GM12878 (cell line): ENCODE results near the gene UXT. TPM values are rescaled to one million over a fixed set of nuclear protein-coding genes. Genes with fewer than 3 reads are reported as not detected.

Experiments
- ATAC-seq: fragments of 200-7000 bp; cut with Tn5 transposase; 3 replicates; pipeline ENCODE4 v1.9.1; 2020; ENCODE audit warnings: mild to moderate bottlenecking, moderate library complexity
- BruUV-seq: library from RNA; stranded (reverse); fragments of 400-500 nt; replicated peaks from 2 replicates; lab custom pipeline; 2021; lab: Mats Ljungman, UMichigan
- CTCF ChIA-PET: fragments of 300-600 bp; sonication (Branson Sonifier 250); formaldehyde crosslinking; extraction: SDS; loops from one replicate; lab custom pipeline; 2021; ENCODE audit warnings: inconsistent platforms; lab: Yijun Ruan, JAX
- POLR2A ChIA-PET: fragments of 350-600 bp; formaldehyde crosslinking; extraction: SDS; loops from one replicate; lab custom pipeline; 2021; ENCODE audit warnings: inconsistent platforms; lab: Charles Lee
- RAD21 ChIA-PET: fragments of 300-600 bp; sonication (Branson Sonifier 250); formaldehyde crosslinking; loops from one replicate; lab custom pipeline; 2023; ENCODE audit warnings: antibody characterized with exemption; ENCODE audit not compliant: unreplicated experiment; lab: Charles Lee
- SMC1A ChIA-PET: fragments of 300-600 bp; sonication (Branson Sonifier 250); formaldehyde crosslinking; loops from one replicate; lab custom pipeline; 2023; ENCODE audit not compliant: unreplicated experiment, uncharacterized antibody; lab: Charles Lee
- DNase-seq: peaks from one replicate; pipeline ENCODE4 v3.0.0-alpha.2; 2011; ENCODE audit warnings: low read depth, low spot score
- FAIRE-seq: peaks from 3 replicates; lab custom pipeline; 2011; peaks lifted over from hg19 to GRCh38; lab: Jason Lieb, UNC
- H2AFZ ChIP-seq: 2 replicates; pipeline ENCODE4 v1.6.0; 2011; ENCODE audit warnings: low read depth, low read length, control low read depth; ENCODE audit not compliant: control insufficient read depth
- H3K27ac ChIP-seq: 2 replicates; pipeline ENCODE4 v1.5.1; 2011; ENCODE audit warnings: control low read depth; ENCODE audit not compliant: control insufficient read depth, insufficient read depth
- H3K27me3 ChIP-seq, 2 experiments: replicated peaks in 1 of 2; 2 replicates each; pipeline versions ENCODE4 v1.6.0 to v1.6.1; 2011; ENCODE audit warnings: low read length in 1 of 2; ENCODE audit not compliant: control insufficient read depth in 2 of 2, insufficient read depth in 2 of 2
- H3K36me3 ChIP-seq, 2 experiments: 2 replicates each; pipeline ENCODE4 v1.5.1; 2011; ENCODE audit warnings: low read length in 1 of 2; ENCODE audit not compliant: control insufficient read depth in 2 of 2, insufficient read depth in 2 of 2
- H3K4me1 ChIP-seq: 2 replicates; pipeline ENCODE4 v1.6.1; 2011; ENCODE audit warnings: mild to moderate bottlenecking, low read length, moderate library complexity, mixed read lengths; ENCODE audit not compliant: control insufficient read depth, insufficient read depth
- H3K4me2 ChIP-seq: 2 replicates; pipeline ENCODE4 v1.6.0; 2011; ENCODE audit warnings: control low read depth; ENCODE audit not compliant: control insufficient read depth, insufficient read depth
- H3K4me3 ChIP-seq: fragments of 200-600 bp; sonication (generic); 2 replicates; pipeline ENCODE4 v1.5.1; 2016
- H3K79me2 ChIP-seq: 2 replicates; pipeline ENCODE4 v1.6.0; 2011; ENCODE audit warnings: low read length; ENCODE audit not compliant: control insufficient read depth, insufficient read depth
- H3K9ac ChIP-seq: 2 replicates; pipeline ENCODE4 v1.8.0; 2011; ENCODE audit warnings: low read length, control low read depth, mixed read lengths; ENCODE audit not compliant: control insufficient read depth, insufficient read depth
- H3K9me3 ChIP-seq: replicated peaks from 3 replicates; pipeline ENCODE4 v1.5.1; 2011; ENCODE audit warnings: mild to moderate bottlenecking, low read length; ENCODE audit not compliant: control insufficient read depth, insufficient read depth
- H4K20me1 ChIP-seq: 2 replicates; pipeline ENCODE4 v1.6.0; 2011; ENCODE audit not compliant: control insufficient read depth, insufficient read depth
- HDAC2 ChIP-seq: fragments of 200-600 bp; sonication (generic); IDR thresholded peaks from 2 replicates; pipeline ENCODE4 v1.6.1; 2017
- IKZF2 ChIP-seq, 2 experiments: fragments of 450-650 bp; IDR thresholded peaks; 2 replicates each; pipeline ENCODE4 v1.6.1; 2017; ENCODE audit warnings: mild to moderate bottlenecking in 2 of 2, moderate library complexity in 2 of 2
- LARP7 ChIP-seq: fragments of 450-650 bp; IDR thresholded peaks from 2 replicates; pipeline ENCODE4 v1.6.1; 2017; ENCODE audit warnings: mild to moderate bottlenecking
- MEF2A ChIP-seq: IDR thresholded peaks from 2 replicates; pipeline ENCODE4 v1.6.1; 2011; ENCODE audit warnings: low read depth, mild to moderate bottlenecking, low read length, moderate library complexity; ENCODE audit not compliant: insufficient read depth
- MEF2B ChIP-seq: fragments of 450-650 bp; IDR thresholded peaks from 2 replicates; pipeline ENCODE4 v1.6.1; 2018; ENCODE audit warnings: mild to moderate bottlenecking, moderate library complexity; ENCODE audit not compliant: partially characterized antibody, poor library complexity, severe bottlenecking
- SREBF1 ChIP-seq: IDR thresholded peaks from 2 replicates; pipeline ENCODE4 v1.6.1; 2012; ENCODE audit warnings: mild to moderate bottlenecking, low read length
- ZNF207 ChIP-seq: fragments of 450-650 bp; IDR thresholded peaks from 2 replicates; pipeline ENCODE4 v1.6.1; 2014; ENCODE audit warnings: antibody characterized with exemption, mild to moderate bottlenecking, borderline replicate concordance
- WGBS: methylation state at CpG from one replicate; pipeline ENCODE4 v1.1.6; 2016; ENCODE audit warnings: low lambda C conversion rate; ENCODE audit not compliant: insufficient replicate concordance, insufficient coverage; ENCODE audit errors: missing lambda C conversion rate; 5-methylcytosine and 5-hydroxymethylcytosine counted together
- in situ Hi-C: fragments of 300-500 bp; cut with MboI; formaldehyde crosslinking; loops from 9 replicates; pipeline ENCODE4 v1.14.3; 2018; ENCODE audit warnings: mixed read lengths
- intact Hi-C: fragments of 100-400 bp; cut with micrococcal nuclease; formaldehyde crosslinking; loops from one replicate; pipeline ENCODE4 v1.14.2; 2022; ENCODE audit not compliant: unreplicated experiment
- polyA plus RNA-seq, 11 experiments: library from polyadenylated mRNA; depleted of rRNA in 4 of 11; unstranded in 6 of 11; stranded (reverse) in 5 of 11; fragments of >200 nt; fragmentation: Nextera tagmentation in 4 of 11; fragmentation: Illumina TruSeq in 1 of 11; extraction: Ambion mirVana in 4 of 11; extraction: Trizol in 1 of 11; gene quantifications; 1 replicate in 1 of 11; 2 replicates in 10 of 11; pipeline versions ENCODE4 v1.2.1 to v1.2.3, GENCODE V29; 2011 to 2016; ENCODE audit warnings: inconsistent platforms in 2 of 11, missing spikeins in 2 of 11, low read depth in 1 of 11
- total RNA-seq, 4 experiments: library from RNA; depleted of rRNA in 3 of 4; stranded (reverse); fragments of >200 nt in 3 of 4; fragmentation: Illumina TruSeq in 1 of 4; extraction: Trizol in 1 of 4; gene quantifications; 2 replicates each; pipeline versions ENCODE4 v1.2.1 to v1.2.3, GENCODE V29; 2013 to 2021
- TF ChIP-seq, protein P1 (sequence below): fragments of 450-650 bp; IDR thresholded peaks from 2 replicates; pipeline ENCODE4 v1.6.1; 2016; ENCODE audit warnings: mild to moderate bottlenecking
- TF ChIP-seq, protein P2 (sequence below): IDR thresholded peaks from 2 replicates; pipeline ENCODE4 v1.6.1; 2012; ENCODE audit warnings: low read depth, low read length, improper control_type of control experiment

UXT gene
- total and polyA plus RNA-seq, 10 of the 15 experiments (the other 5 are each of a cell fraction or from before 2014, with no cell fraction given) = 105 to 245 (median 206) TPM

DNA sequence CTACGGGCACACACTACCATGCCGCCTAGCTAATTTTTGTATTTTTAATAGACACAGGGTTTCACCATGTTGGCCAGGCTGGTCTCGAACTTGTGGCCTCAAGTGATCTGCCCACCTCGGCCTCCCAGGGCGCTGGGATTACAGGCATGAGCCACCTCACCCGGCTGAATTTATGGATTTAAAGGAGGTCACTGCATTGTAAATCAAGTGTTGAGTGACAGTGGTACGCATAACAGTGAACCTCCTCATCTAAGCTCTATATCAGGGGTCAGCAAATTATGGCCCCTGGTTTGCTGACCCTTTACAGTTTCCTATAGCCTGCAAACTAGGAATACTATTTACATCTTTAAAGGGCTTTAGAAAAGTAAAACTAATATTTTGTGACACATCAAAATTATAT is 2.6 kb upstream of the UXT start:
- ChIA-PET SMC1A (no interaction called here), RAD21 (no interaction called here), CTCF (no interaction called here), POLR2A (no interaction called here)
- DNase-seq (no peak), ATAC-seq (no peak), FAIRE-seq (no peak)
- Histone ChIP-seq H3K36me3 (peaks cover 2 to 4% of the 10 kb centered on the region in 2 experiments; a peak in 3 of 4 replicates), H3K27me3 (no peaks in the 10 kb centered on the region), H3K27ac (no peak overlapping the region), H3K9me3 (no peaks in the 10 kb centered on the region), H3K9ac (no peak overlapping the region), H3K79me2 (peaks cover 11% of the 10 kb centered on the region), H4K20me1 (no peaks in the 10 kb centered on the region), H3K4me1 (no peaks in the 10 kb centered on the region), H3K4me3 (no peak overlapping the region), H2AFZ (no peak overlapping the region), H3K4me2 (no peak overlapping the region)
- no TSS peak for BruUV-seq
- WGBS = 78% methylated on average over 7 of the region's 7 CpGs
- in situ Hi-C loops = no loop called here
- intact Hi-C loops = no loop called here
- no peak for TF ChIP-seq MEF2B
- no peak for TF ChIP-seq HDAC2
- TF ChIP-seq, protein P1, sequence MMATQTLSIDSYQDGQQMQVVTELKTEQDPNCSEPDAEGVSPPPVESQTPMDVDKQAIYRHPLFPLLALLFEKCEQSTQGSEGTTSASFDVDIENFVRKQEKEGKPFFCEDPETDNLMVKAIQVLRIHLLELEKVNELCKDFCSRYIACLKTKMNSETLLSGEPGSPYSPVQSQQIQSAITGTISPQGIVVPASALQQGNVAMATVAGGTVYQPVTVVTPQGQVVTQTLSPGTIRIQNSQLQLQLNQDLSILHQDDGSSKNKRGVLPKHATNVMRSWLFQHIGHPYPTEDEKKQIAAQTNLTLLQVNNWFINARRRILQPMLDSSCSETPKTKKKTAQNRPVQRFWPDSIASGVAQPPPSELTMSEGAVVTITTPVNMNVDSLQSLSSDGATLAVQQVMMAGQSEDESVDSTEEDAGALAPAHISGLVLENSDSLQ = no peak
- no peak for TF ChIP-seq SREBF1
- TF ChIP-seq ZNF207 = no peak
- no peak for TF ChIP-seq IKZF2 (IDR thresholded peaks at IDR 0.05)
- no peak for TF ChIP-seq MEF2A

- Histone ChIP-seq H3K27me3 (no peaks in the 10 kb centered on the region), H3K4me2 (0 out of 2 replicates have a peak overlapping the region, but pooled peaks have one; percentile 5), H4K20me1 (no peaks in the 10 kb centered on the region), H3K9me3 (no peaks in the 10 kb centered on the region), H3K36me3 (peaks cover 2 to 11% of the 10 kb centered on the region in 2 experiments; a peak in 3 of 4 replicates), H3K4me1 (no peaks in the 10 kb centered on the region), H3K27ac (peak overlapping the region; percentile 86), H2AFZ (peak overlapping the region; percentile 1), H3K9ac (no peak overlapping the region), H3K4me3 (peak overlapping the region; percentile 70; the same call in 1 of the 2 replicates), H3K79me2 (peaks cover 11% of the 10 kb centered on the region)
- SMC1A ChIA-PET = no interaction called here
- 62% methylated on average over 8 of the region's 8 CpGs for WGBS
- intact Hi-C loops (loop anchor here (5.0 kb wide), 2 partner anchors 178 to 368 kb away; partner anchors contain the start of gene ZNF81), in situ Hi-C loops (loop anchor here (10.0 kb wide), 1 partner anchor 465 kb away; the partner anchor contains the start of gene UBA1)
- RAD21 ChIA-PET = no interaction called here
- no peak for TF ChIP-seq LARP7
- TF ChIP-seq, protein P2, sequence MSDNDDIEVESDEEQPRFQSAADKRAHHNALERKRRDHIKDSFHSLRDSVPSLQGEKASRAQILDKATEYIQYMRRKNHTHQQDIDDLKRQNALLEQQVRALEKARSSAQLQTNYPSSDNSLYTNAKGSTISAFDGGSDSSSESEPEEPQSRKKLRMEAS = peak; percentile 38; the same call in 1 of the 2 replicates
- POLR2A ChIA-PET = no interaction called here
- ATAC-seq = no peak
- CTCF ChIA-PET = no interaction called here
- TSS peak; percentile 98 for BruUV-seq
- peak; percentile 64 for FAIRE-seq
- no peak for DNase-seq
Observed at GRCh38 chrX:47659421-47659726, 394 bp upstream of the UXT start.
